Measurements from ENCODE around the gene SMTN.

DNA sequence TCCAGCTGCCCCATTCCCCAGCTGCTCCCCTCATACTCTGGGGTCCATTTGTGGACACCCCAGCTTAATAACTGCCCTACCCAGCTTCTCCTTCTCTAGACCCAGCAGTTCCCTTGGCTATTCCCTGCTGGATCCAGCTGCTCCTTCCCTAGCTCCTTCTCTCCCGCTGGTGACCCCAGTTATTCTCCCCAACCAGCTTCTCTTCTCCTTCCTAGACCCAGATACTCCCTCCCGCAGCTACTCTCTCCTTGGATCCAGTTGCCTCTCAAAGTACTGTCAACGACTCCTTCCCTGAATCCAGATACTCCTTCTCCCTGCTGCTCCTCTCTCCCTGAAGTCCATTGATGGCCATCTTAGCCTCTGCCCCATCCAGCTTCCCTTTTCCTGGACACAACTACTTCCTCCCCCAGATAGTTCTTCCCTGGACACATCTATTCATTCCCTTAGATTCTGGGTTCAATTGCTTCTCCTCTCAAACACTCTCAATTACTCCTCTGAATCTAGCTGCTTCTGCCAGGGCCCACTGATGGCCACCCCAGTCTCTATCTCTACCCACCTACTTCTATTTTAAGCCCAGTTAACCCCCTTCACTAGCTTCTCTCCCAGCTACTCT, 14.6 kb downstream of the SMTN start:
- TF ChIP-seq POLR2A (IDR thresholded peaks at IDR 0.05) = no peak
- TF ChIP-seq, protein P1, sequence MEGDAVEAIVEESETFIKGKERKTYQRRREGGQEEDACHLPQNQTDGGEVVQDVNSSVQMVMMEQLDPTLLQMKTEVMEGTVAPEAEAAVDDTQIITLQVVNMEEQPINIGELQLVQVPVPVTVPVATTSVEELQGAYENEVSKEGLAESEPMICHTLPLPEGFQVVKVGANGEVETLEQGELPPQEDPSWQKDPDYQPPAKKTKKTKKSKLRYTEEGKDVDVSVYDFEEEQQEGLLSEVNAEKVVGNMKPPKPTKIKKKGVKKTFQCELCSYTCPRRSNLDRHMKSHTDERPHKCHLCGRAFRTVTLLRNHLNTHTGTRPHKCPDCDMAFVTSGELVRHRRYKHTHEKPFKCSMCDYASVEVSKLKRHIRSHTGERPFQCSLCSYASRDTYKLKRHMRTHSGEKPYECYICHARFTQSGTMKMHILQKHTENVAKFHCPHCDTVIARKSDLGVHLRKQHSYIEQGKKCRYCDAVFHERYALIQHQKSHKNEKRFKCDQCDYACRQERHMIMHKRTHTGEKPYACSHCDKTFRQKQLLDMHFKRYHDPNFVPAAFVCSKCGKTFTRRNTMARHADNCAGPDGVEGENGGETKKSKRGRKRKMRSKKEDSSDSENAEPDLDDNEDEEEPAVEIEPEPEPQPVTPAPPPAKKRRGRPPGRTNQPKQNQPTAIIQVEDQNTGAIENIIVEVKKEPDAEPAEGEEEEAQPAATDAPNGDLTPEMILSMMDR (IDR thresholded peaks at IDR 0.05) = no peak
- no peak for TF ChIP-seq EP300 (IDR thresholded peaks at IDR 0.05)

Data from tibial nerve (tissue), 4 donors.